Activated naive CD4-positive, alpha-beta T cell treated with anti-CD3 and anti-CD28 coated beads, Interleukin-2, amount 50 U/mL, for 24 hours (primary cell): Measurements from ENCODE around the gene SMC4.
"Not testable (repeated sequence)": the region's sequence is repeated elsewhere in the genome, so short reads cannot be mapped to it uniquely, and the experiment has no call there.

ENCODE experiments used
- H3K27ac Mint-ChIP-seq: one replicate; pipeline ENCODE4 v1.8.0; 2021; ENCODE audit warnings: mild to moderate bottlenecking, mixed read lengths
- H3K27me3 Mint-ChIP-seq: one replicate; pipeline ENCODE4 v1.8.0; 2021; ENCODE audit warnings: mixed read lengths
- H3K36me3 Mint-ChIP-seq: one replicate; pipeline ENCODE4 v1.8.0; 2021; ENCODE audit warnings: mixed read lengths
- H3K4me1 Mint-ChIP-seq: one replicate; pipeline ENCODE4 v1.8.0; 2021; ENCODE audit warnings: mixed read lengths
- H3K4me3 Mint-ChIP-seq: one replicate; pipeline ENCODE4 v1.8.0; 2021; ENCODE audit warnings: mild to moderate bottlenecking, mixed read lengths
- H3K9me3 Mint-ChIP-seq: one replicate; pipeline ENCODE4 v1.8.0; 2021; ENCODE audit warnings: mixed read lengths

The SMC4 gene

GRCh38 chr3:160449636-160450598 is 50.5 kb downstream of the SMC4 start, which contains the start of gene TRIM59:
Gene TRIM59, minus strand, starts transcription at chr3:160449786. Its CDS starts 10,603 bp downstream, at chr3:160439183.
- no peaks in the 10 kb centered on the region for H3K9me3 Mint-ChIP-seq
- H3K27me3 Mint-ChIP-seq = no peaks in the 10 kb centered on the region
- H3K27ac Mint-ChIP-seq = peak within 1 kb of the TSS; percentile 93
- H3K36me3 Mint-ChIP-seq = peaks cover 3% of the 10 kb centered on the region
- H3K4me3 Mint-ChIP-seq = peak within 1 kb of the TSS; percentile 99
- H3K4me1 Mint-ChIP-seq = peaks cover 46% of the 10 kb centered on the region

GRCh38 chr3:160450846-160451245 is 51.4 kb downstream of the SMC4 start:
- Mint-ChIP-seq H3K27me3 (no peaks in the 10 kb centered on the region), H3K9me3 (no peaks in the 10 kb centered on the region), H3K4me1 (peaks cover 40% of the 10 kb centered on the region), H3K27ac (no peak overlapping the region), H3K4me3 (peak overlapping the region; percentile 99), H3K36me3 (peaks cover 2% of the 10 kb centered on the region)

- H3K36me3 Mint-ChIP-seq = no peaks in the 10 kb centered on the region
Observed at GRCh38 chr3:160451602-160452001, 52.2 kb downstream of the SMC4 start.

GRCh38 chr3:160452251-160452650 is 52.8 kb downstream of the SMC4 start:
- H3K4me1 Mint-ChIP-seq = peaks cover 28% of the 10 kb centered on the region
- H3K27ac Mint-ChIP-seq, H3K27me3 Mint-ChIP-seq, H3K9me3 Mint-ChIP-seq, H3K36me3 Mint-ChIP-seq, H3K4me3 Mint-ChIP-seq: not testable (repeated sequence)

More at GRCh38 chr3:160451602-160452001, 52.2 kb downstream of the SMC4 start:
- Mint-ChIP-seq H3K9me3 (no peaks in the 10 kb centered on the region), H3K4me1 (peaks cover 35% of the 10 kb centered on the region), H3K27me3 (no peaks in the 10 kb centered on the region), H3K4me3 (no peak overlapping the region), H3K27ac (no peak overlapping the region)

GRCh38 chr3:160454995-160455394 is 55.5 kb downstream of the SMC4 start:
- Mint-ChIP-seq H3K27me3 (no peaks in the 10 kb centered on the region), H3K27ac (no peak overlapping the region), H3K4me3 (no peak overlapping the region), H3K4me1 (peaks cover 6% of the 10 kb centered on the region), H3K36me3 (no peaks in the 10 kb centered on the region), H3K9me3 (no peaks in the 10 kb centered on the region)

GRCh38 chr3:160455846-160456245 is 56.4 kb downstream of the SMC4 start:
- Mint-ChIP-seq H3K4me1 (no peaks in the 10 kb centered on the region), H3K27ac (no peak overlapping the region), H3K4me3 (no peak overlapping the region), H3K9me3 (no peaks in the 10 kb centered on the region), H3K27me3 (no peaks in the 10 kb centered on the region), H3K36me3 (no peaks in the 10 kb centered on the region)

GRCh38 chr3:160458151-160458550 is 58.7 kb downstream of the SMC4 start:
- no peaks in the 10 kb centered on the region for H3K27me3 Mint-ChIP-seq
- no peak overlapping the region for H3K27ac Mint-ChIP-seq
- H3K36me3 Mint-ChIP-seq = no peaks in the 10 kb centered on the region
- H3K4me1 Mint-ChIP-seq = no peaks in the 10 kb centered on the region
- H3K4me3 Mint-ChIP-seq = no peak overlapping the region
- H3K9me3 Mint-ChIP-seq = no peaks in the 10 kb centered on the region

GRCh38 chr3:160459450-160459970 is 60.1 kb downstream of the SMC4 start:
- H3K4me3 Mint-ChIP-seq = no peak overlapping the region
- peaks cover 4% of the 10 kb centered on the region for H3K27me3 Mint-ChIP-seq
- no peaks in the 10 kb centered on the region for H3K36me3 Mint-ChIP-seq
- no peak overlapping the region for H3K27ac Mint-ChIP-seq
- H3K9me3 Mint-ChIP-seq = no peaks in the 10 kb centered on the region
- no peaks in the 10 kb centered on the region for H3K4me1 Mint-ChIP-seq

GRCh38 chr3:160460033-160460432 is 60.6 kb downstream of the SMC4 start:
- Mint-ChIP-seq H3K27me3 (peaks cover 4% of the 10 kb centered on the region), H3K36me3 (no peaks in the 10 kb centered on the region), H3K9me3 (no peaks in the 10 kb centered on the region), H3K4me1 (no peaks in the 10 kb centered on the region), H3K4me3 (no peak overlapping the region), H3K27ac (no peak overlapping the region)

- H3K4me1 Mint-ChIP-seq = no peaks in the 10 kb centered on the region
- H3K9me3 Mint-ChIP-seq = peaks cover 4% of the 10 kb centered on the region
- no peaks in the 10 kb centered on the region for H3K36me3 Mint-ChIP-seq
- H3K4me3 Mint-ChIP-seq = no peak overlapping the region
- H3K27ac Mint-ChIP-seq = no peak overlapping the region
- peaks cover 8% of the 10 kb centered on the region for H3K27me3 Mint-ChIP-seq
Observed at GRCh38 chr3:160464321-160464720, 64.9 kb downstream of the SMC4 start.

- H3K4me3 Mint-ChIP-seq = no peak overlapping the region
- H3K9me3 Mint-ChIP-seq = peaks cover 11% of the 10 kb centered on the region
- peaks cover 8% of the 10 kb centered on the region for H3K27me3 Mint-ChIP-seq
- H3K4me1 Mint-ChIP-seq = no peaks in the 10 kb centered on the region
- H3K27ac Mint-ChIP-seq = no peak overlapping the region
- H3K36me3 Mint-ChIP-seq = no peaks in the 10 kb centered on the region
Observed at GRCh38 chr3:160464971-160465370, 65.5 kb downstream of the SMC4 start.

GRCh38 chr3:160470181-160470580 is 70.7 kb downstream of the SMC4 start:
- peaks cover 13% of the 10 kb centered on the region for H3K27me3 Mint-ChIP-seq
- H3K27ac Mint-ChIP-seq = no peak overlapping the region
- no peak overlapping the region for H3K4me3 Mint-ChIP-seq
- H3K4me1 Mint-ChIP-seq = no peaks in the 10 kb centered on the region
- H3K9me3 Mint-ChIP-seq = peaks cover 11% of the 10 kb centered on the region
- H3K36me3 Mint-ChIP-seq = peaks cover 1% of the 10 kb centered on the region

- no peak overlapping the region for H3K4me3 Mint-ChIP-seq
- H3K9me3 Mint-ChIP-seq = peaks cover 11% of the 10 kb centered on the region
- H3K27ac Mint-ChIP-seq = no peak overlapping the region
- no peaks in the 10 kb centered on the region for H3K4me1 Mint-ChIP-seq
- peaks cover 1% of the 10 kb centered on the region for H3K36me3 Mint-ChIP-seq
- peaks cover 12% of the 10 kb centered on the region for H3K27me3 Mint-ChIP-seq
Observed at GRCh38 chr3:160471892-160472291, 72.4 kb downstream of the SMC4 start.

GRCh38 chr3:160472344-160472743 is 72.9 kb downstream of the SMC4 start:
- Mint-ChIP-seq H3K9me3 (peaks cover 11% of the 10 kb centered on the region), H3K27ac (no peak overlapping the region), H3K4me1 (no peaks in the 10 kb centered on the region), H3K27me3 (peaks cover 10% of the 10 kb centered on the region), H3K4me3 (no peak overlapping the region), H3K36me3 (peaks cover 1% of the 10 kb centered on the region)

- Mint-ChIP-seq H3K4me1 (no peaks in the 10 kb centered on the region), H3K4me3 (no peak overlapping the region), H3K27ac (no peak overlapping the region), H3K9me3 (peaks cover 11% of the 10 kb centered on the region), H3K36me3 (peaks cover 1% of the 10 kb centered on the region), H3K27me3 (peaks cover 10% of the 10 kb centered on the region)
Observed at GRCh38 chr3:160473221-160473620, 73.8 kb downstream of the SMC4 start.

- Mint-ChIP-seq H3K9me3 (peaks cover 10% of the 10 kb centered on the region), H3K27ac (no peak overlapping the region), H3K36me3 (peaks cover 1% of the 10 kb centered on the region), H3K4me3 (no peak overlapping the region), H3K4me1 (no peaks in the 10 kb centered on the region), H3K27me3 (peaks cover 9% of the 10 kb centered on the region)
Observed at GRCh38 chr3:160473978-160474377, 74.5 kb downstream of the SMC4 start.
